ENCODE data around the gene ZNF283. TPM values are rescaled to one million over a fixed set of nuclear protein-coding genes. Genes with fewer than 3 reads are reported as not detected.

ZNF283 gene
- total and polyA plus RNA-seq, 7 donors = 1.2 to 14.9 (median 10.7) TPM

GRCh38 chr19:43780706-43781525 lies 46.2 kb upstream of the ZNF283 start, which contains the start of gene KCNN4:
TSS of gene KCNN4 (minus strand) at chr19:43780973. CDS start at chr19:43780861, 112 bp downstream.
- Histone ChIP-seq H3K9me3 (no peaks in the 10 kb centered on the region), H3K27me3 (peaks cover 2 to 47% (median 21%) of the 10 kb centered on the region in 3 donors), H3K36me3 (no peaks in the 10 kb centered on the region), H3K4me3 (peak within 1 kb of the TSS in 2 of 4 donors; percentile 3 to 12), H3K27ac (peak within 1 kb of the TSS in 1 of 4 donors; percentile 55), H3K4me1 (peaks cover 0 to 13% (median 8%) of the 10 kb centered on the region in 4 donors)
- WGBS, 2 donors = 4 to 13% methylated on average over 19 of the region's 19 CpGs
- no peak for DNase-seq
- TF ChIP-seq CTCF (IDR thresholded peaks at IDR 0.05) = no peak
- TF ChIP-seq POLR2AphosphoS5 (IDR thresholded peaks at IDR 0.05) = peak in 1 of 4 donors; percentile 22
- no peak for TF ChIP-seq EP300 (IDR thresholded peaks at IDR 0.05)
- TF ChIP-seq POLR2A (IDR thresholded peaks at IDR 0.05) = peak in 1 of 2 donors; percentile 49
- intact Hi-C loops (cut with DNase I) = no loop called here

DNA sequence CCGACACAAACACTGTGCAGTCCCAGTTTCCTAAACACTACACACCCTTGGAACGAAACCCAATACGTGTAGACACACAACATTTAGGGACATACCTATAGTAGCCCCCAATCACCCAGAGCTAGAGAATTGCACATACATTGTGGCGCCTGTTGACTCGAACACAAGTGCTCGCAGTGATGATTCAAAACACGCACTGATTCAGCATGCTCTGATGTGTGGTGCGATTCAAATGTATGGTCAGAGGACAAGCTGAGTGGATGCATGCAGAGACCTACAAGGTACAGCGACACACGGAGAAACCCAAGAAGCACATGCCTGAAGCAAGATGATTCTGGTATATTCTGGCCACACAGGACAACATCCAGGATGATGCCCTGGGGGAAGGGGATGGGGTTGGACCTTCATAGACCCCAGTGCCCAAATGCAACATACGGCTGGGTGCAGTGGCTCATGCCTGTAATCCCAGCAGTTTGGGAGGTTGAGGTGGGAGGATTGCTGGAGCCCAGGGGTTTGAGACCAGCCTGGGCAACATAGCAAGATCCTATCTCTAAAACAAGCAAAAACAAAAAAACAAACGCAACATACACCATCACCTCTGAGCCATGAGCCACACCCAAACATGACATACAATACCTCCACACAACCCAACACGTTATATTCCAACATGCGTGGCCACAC lies 45.4 kb upstream of the ZNF283 start:
- H3K9me3 ChIP-seq = no peaks in the 10 kb centered on the region
- DNase-seq = no peak

DNA sequence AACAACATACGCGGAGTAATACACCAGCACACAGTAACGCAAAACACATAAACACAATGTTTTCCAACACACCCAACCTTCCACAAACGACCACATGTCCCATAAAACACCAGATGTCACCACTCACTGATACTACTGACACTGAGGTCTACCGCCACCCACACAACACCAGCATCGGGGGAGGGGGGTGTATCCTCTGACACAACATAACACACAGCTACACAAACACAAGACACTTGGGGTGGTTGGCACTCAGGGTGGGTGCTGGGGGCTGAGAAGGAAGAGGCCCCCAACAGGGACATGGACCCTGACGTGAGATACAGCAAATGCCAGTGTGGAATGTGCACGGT lies 44.8 kb upstream of the ZNF283 start:
- Histone ChIP-seq H3K4me1 (peaks cover 0 to 13% (median 8%) of the 10 kb centered on the region in 4 donors), H3K27ac (no peak overlapping the region), H3K4me3 (no peak overlapping the region), H3K27me3 (peaks cover 2 to 40% (median 13%) of the 10 kb centered on the region in 3 donors), H3K36me3 (no peaks in the 10 kb centered on the region), H3K9me3 (no peaks in the 10 kb centered on the region)
- no peak for DNase-seq
- intact Hi-C loops (cut with DNase I) = no loop called here
- no peak for TF ChIP-seq EP300 (IDR thresholded peaks at IDR 0.05)
- no peak for TF ChIP-seq POLR2A (IDR thresholded peaks at IDR 0.05)
- no peak for TF ChIP-seq POLR2AphosphoS5 (IDR thresholded peaks at IDR 0.05)
- TF ChIP-seq CTCF (IDR thresholded peaks at IDR 0.05) = no peak
- 19 to 55% methylated on average over 8 of the region's 8 CpGs for WGBS, 2 donors

More for the DNA sequence above, 45.4 kb upstream of the ZNF283 start:
- Histone ChIP-seq H3K27ac (no peak overlapping the region), H3K27me3 (peaks cover 2 to 40% (median 13%) of the 10 kb centered on the region in 3 donors), H3K36me3 (no peaks in the 10 kb centered on the region), H3K4me1 (peaks cover 0 to 13% (median 8%) of the 10 kb centered on the region in 4 donors), H3K4me3 (no peak overlapping the region)
- intact Hi-C loops (cut with DNase I) = no loop called here
- TF ChIP-seq POLR2AphosphoS5 (IDR thresholded peaks at IDR 0.05) (no peak), CTCF (IDR thresholded peaks at IDR 0.05) (no peak), EP300 (IDR thresholded peaks at IDR 0.05) (no peak)
- 75 to 86% methylated on average over 14 of the region's 14 CpGs for WGBS, 2 donors

DNA sequence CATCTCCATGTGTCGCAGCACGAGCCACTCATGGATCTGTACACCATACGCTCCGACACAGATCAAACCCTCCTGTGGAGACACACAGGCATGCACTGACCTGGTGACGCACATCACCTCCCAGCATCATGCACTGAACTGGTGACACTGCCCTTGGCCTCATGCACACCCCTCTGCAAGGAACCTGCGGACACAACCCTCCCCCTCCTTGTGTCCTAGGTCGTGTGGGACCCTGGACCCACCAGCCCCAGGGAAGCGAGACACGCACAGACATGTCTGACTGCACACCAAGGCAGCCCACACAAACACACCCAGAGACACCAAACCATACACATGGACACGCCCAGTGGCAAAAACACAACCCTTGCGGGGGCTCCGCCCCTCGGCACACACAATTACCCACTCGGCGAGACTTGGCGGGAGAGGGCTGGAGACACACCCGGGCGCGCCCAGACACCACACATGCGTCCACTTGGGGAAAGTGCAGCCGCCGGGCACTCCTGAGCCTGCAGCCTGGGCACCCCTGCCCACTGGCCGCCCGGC lies 44.4 kb upstream of the ZNF283 start:
- H3K4me3 ChIP-seq = no peak overlapping the region
- no peaks in the 10 kb centered on the region for H3K36me3 ChIP-seq
- H3K27ac ChIP-seq = no peak overlapping the region
- H3K9me3 ChIP-seq = no peaks in the 10 kb centered on the region
- peaks cover 0 to 13% (median 8%) of the 10 kb centered on the region in 4 donors for H3K4me1 ChIP-seq
- intact Hi-C loops (cut with DNase I) = no loop called here
- TF ChIP-seq CTCF (IDR thresholded peaks at IDR 0.05) (no peak), POLR2A (IDR thresholded peaks at IDR 0.05) (no peak), EP300 (IDR thresholded peaks at IDR 0.05) (no peak), POLR2AphosphoS5 (IDR thresholded peaks at IDR 0.05) (no peak)
- DNase-seq = no peak
- WGBS, 2 donors = 14 to 63% methylated on average over 24 of the region's 24 CpGs
- peaks cover 2 to 40% (median 13%) of the 10 kb centered on the region in 3 donors for H3K27me3 ChIP-seq

Data from sigmoid colon (tissue), 7 donors.